WTC11 (cell line): ENCODE measurements around the gene YWHAQ. TPM values are rescaled to one million over a fixed set of nuclear protein-coding genes. Genes with fewer than 3 reads are reported as not detected.

ENCODE experiments used
- ATAC-seq: fragments of 200-7000 bp; cut with Tn5 transposase; 2 replicates; pipeline ENCODE4 v1.10.0; 2021; ENCODE audit warnings: mild to moderate bottlenecking, moderate library complexity
- CTCF ChIA-PET: fragments of 300-600 bp; sonication (Branson Sonifier 250); formaldehyde crosslinking; loops from one replicate; lab custom pipeline; 2021; ENCODE audit warnings: antibody characterized with exemption; lab: Charles Lee
- POLR2A ChIA-PET: fragments of 350-600 bp; sonication (Branson Sonifier 250); formaldehyde crosslinking; loops from one replicate; lab custom pipeline; 2021; ENCODE audit warnings: antibody characterized with exemption; lab: Charles Lee
- DNase-seq: peaks from one replicate; pipeline ENCODE4 v3.0.0; 2021; ENCODE audit warnings: low spot score
- H3K27ac Mint-ChIP-seq: 2 replicates; pipeline ENCODE4 v1.8.0; 2021; ENCODE audit warnings: mixed read lengths
- H3K27me3 Mint-ChIP-seq: 2 replicates; pipeline ENCODE4 v1.8.0; 2021; ENCODE audit warnings: low read depth, mild to moderate bottlenecking, moderate library complexity, mixed read lengths
- H3K36me3 Mint-ChIP-seq: 2 replicates; pipeline ENCODE4 v1.8.0; 2021; ENCODE audit warnings: mixed read lengths
- H3K4me1 Mint-ChIP-seq: 2 replicates; pipeline ENCODE4 v1.8.0; 2022; ENCODE audit warnings: mixed read lengths
- H3K4me3 Mint-ChIP-seq: 2 replicates; pipeline ENCODE4 v1.8.0; 2021; ENCODE audit warnings: mild to moderate bottlenecking, moderate library complexity, mixed read lengths
- H3K9me3 Mint-ChIP-seq: 2 replicates; pipeline ENCODE4 v1.8.0; 2021; ENCODE audit warnings: mixed read lengths
- ATF1 ChIP-seq: sonication (generic); formaldehyde crosslinking; IDR thresholded peaks from 2 replicates; pipeline ENCODE4 v1.8.1; 2023; ENCODE audit warnings: mild to moderate bottlenecking, moderate library complexity, missing genetic modification reagents
- CREM ChIP-seq: sonication (generic); formaldehyde crosslinking; IDR thresholded peaks from 2 replicates; pipeline ENCODE4 v1.8.1; 2022; ENCODE audit warnings: mild to moderate bottlenecking, missing genetic modification reagents, moderate library complexity
- ELF4 ChIP-seq: sonication (generic); formaldehyde crosslinking; IDR thresholded peaks from 2 replicates; pipeline ENCODE4 v1.8.1; 2022; ENCODE audit warnings: low read depth, mild to moderate bottlenecking, moderate library complexity, missing genetic modification reagents
- EMX1 ChIP-seq: fragments of 250-450 bp; sonication (Bioruptor Pico); IDR thresholded peaks from 2 replicates; pipeline ENCODE4 v1.8.0; 2021; ENCODE audit warnings: mild to moderate bottlenecking
- ERG ChIP-seq: fragments of 250-450 bp; sonication (Bioruptor Pico); IDR thresholded peaks from 2 replicates; pipeline ENCODE4 v1.8.0; 2021; ENCODE audit warnings: mild to moderate bottlenecking
- FOXK1 ChIP-seq: sonication (generic); formaldehyde crosslinking; IDR thresholded peaks from 2 replicates; pipeline ENCODE4 v1.8.0; 2022; ENCODE audit warnings: mild to moderate bottlenecking, moderate library complexity, missing genetic modification reagents
- FOXP1 ChIP-seq: sonication (generic); formaldehyde crosslinking; IDR thresholded peaks from 2 replicates; pipeline ENCODE4 v1.8.0; 2022; ENCODE audit warnings: missing genetic modification reagents, mild to moderate bottlenecking, moderate library complexity, borderline replicate concordance
- HMGA2 ChIP-seq: fragments of 250-450 bp; sonication (Bioruptor Pico); IDR thresholded peaks from 2 replicates; pipeline ENCODE4 v1.4.0; 2021; ENCODE audit warnings: mild to moderate bottlenecking, moderate library complexity
- IRF1 ChIP-seq: sonication (generic); formaldehyde crosslinking; IDR thresholded peaks from 2 replicates; pipeline ENCODE4 v1.8.0; 2023; ENCODE audit warnings: missing genetic modification reagents
- MAX ChIP-seq: sonication (generic); formaldehyde crosslinking; IDR thresholded peaks from 2 replicates; pipeline ENCODE4 v1.8.0; 2022; ENCODE audit warnings: mild to moderate bottlenecking, missing genetic modification reagents
- SMAD4 ChIP-seq: sonication (generic); formaldehyde crosslinking; IDR thresholded peaks from 2 replicates; pipeline ENCODE4 v1.8.0; 2022; ENCODE audit warnings: mild to moderate bottlenecking, missing genetic modification reagents
- USF2 ChIP-seq: sonication (generic); formaldehyde crosslinking; IDR thresholded peaks from 2 replicates; pipeline ENCODE4 v1.8.1; 2023; ENCODE audit warnings: mild to moderate bottlenecking, missing genetic modification reagents, moderate library complexity
- ZNF219 ChIP-seq: sonication (generic); formaldehyde crosslinking; IDR thresholded peaks from 2 replicates; pipeline ENCODE4 v1.8.0; 2023; ENCODE audit warnings: missing genetic modification reagents, mild to moderate bottlenecking, borderline replicate concordance
- ZNF396 ChIP-seq: fragments of 250-450 bp; sonication (Bioruptor Pico); IDR thresholded peaks from 2 replicates; pipeline ENCODE4 v1.8.0; 2021; ENCODE audit warnings: mild to moderate bottlenecking, moderate library complexity, borderline replicate concordance
- ZNF425 ChIP-seq: fragments of 250-450 bp; sonication (Bioruptor Pico); conservative IDR thresholded peaks from 2 replicates; pipeline ENCODE4 v1.9.0; 2021; ENCODE audit warnings: mild to moderate bottlenecking
- total RNA-seq: library from RNA; stranded (reverse); gene quantifications from 3 replicates; pipeline ENCODE4 v1.2.3, GENCODE V29; 2021

The YWHAQ gene
- total RNA-seq, 1 experiment from 2014 or later, result 395 TPM

GRCh38 chr2:9555297-9556120 is 75.3 kb downstream of the YWHAQ start, which contains the start of gene ADAM17 (continued):
- TF ChIP-seq SMAD4 (CRISPR knock-in tag) (no peak), ERG (CRISPR knock-in tag) (no peak), IRF1 (CRISPR knock-in tag) (peak; percentile 80; the same call in 1 of the 2 replicates), MAX (peak; percentile 76), ELF4 (CRISPR knock-in tag) (0 out of 2 replicates have a peak, but pooled peaks have one; percentile 46), FOXP1 (CRISPR knock-in tag) (peak; percentile 90), ZNF425 (CRISPR knock-in tag) (no peak), CREM (peak; percentile 75; the same call in 1 of the 2 replicates), EMX1 (no peak), FOXK1 (CRISPR knock-in tag) (peak; percentile 75)

GRCh38 chr2:9554921-9555296 is 75.9 kb downstream of the YWHAQ start:
- Mint-ChIP-seq H3K36me3 (peaks cover 4% of the 10 kb centered on the region), H3K4me3 (peak overlapping the region; percentile 96), H3K9me3 (no peaks in the 10 kb centered on the region), H3K27me3 (no peaks in the 10 kb centered on the region), H3K27ac (peak overlapping the region; percentile 97), H3K4me1 (peaks cover 32% of the 10 kb centered on the region)
- ATAC-seq (no peak), DNase-seq (no peak)
- POLR2A ChIA-PET, result interaction anchor here (0.6 to 2.8 kb wide), 9 partner anchors 10 to 104 kb away, joined by 3 to 46 read pairs (median 4); partner anchors contain the start of genes IAH1 and YWHAQ
- CTCF ChIA-PET, result interaction anchor here (0.8 to 2.3 kb wide), 7 partner anchors 16 to 415 kb away, joined by 3 to 33 read pairs (median 7); partner anchors contain the start of gene YWHAQ
- TF ChIP-seq USF2 (CRISPR knock-in tag) (no peak), ATF1 (CRISPR knock-in tag) (no peak), FOXK1 (CRISPR knock-in tag) (no peak), ZNF219 (CRISPR knock-in tag) (no peak), MAX (no peak), ZNF396 (CRISPR knock-in tag) (no peak), HMGA2 (CRISPR knock-in tag) (no peak)
